Gastroesophageal sphincter (tissue), 3 donors: ENCODE data around the gene NMRK1.

ENCODE experiments used
- CTCF ChIP-seq, 4 experiments: fragments of 200-600 bp in 2 of 4; fragments of 450-650 bp in 2 of 4; sonication (generic) in 1 of 4; IDR thresholded peaks; one replicate each; pipeline ENCODE4 v1.5.1; 2017 to 2019; ENCODE audit warnings: antibody characterized with exemption in 4 of 4, mild to moderate bottlenecking in 2 of 4, moderate library complexity in 2 of 4
- EP300 ChIP-seq: sonication (generic); formaldehyde crosslinking; IDR thresholded peaks from one replicate; pipeline ENCODE4 v1.6.1; 2017; ENCODE audit warnings: antibody characterized with exemption, mild to moderate bottlenecking
- POLR2A ChIP-seq, 2 donors: fragments of 450-650 bp; IDR thresholded peaks; one replicate each; pipeline ENCODE4 v1.6.1; 2017; ENCODE audit warnings: antibody characterized with exemption in 2 of 2, mild to moderate bottlenecking in 2 of 2, moderate library complexity in 1 of 2
- POLR2AphosphoS5 ChIP-seq: sonication (generic); formaldehyde crosslinking; IDR thresholded peaks from one replicate; pipeline ENCODE4 v1.6.1; 2017; ENCODE audit warnings: antibody characterized with exemption

- TF ChIP-seq CTCF (IDR thresholded peaks at IDR 0.05), result peak in 1 of 4 experiments; percentile 13
- TF ChIP-seq POLR2A (IDR thresholded peaks at IDR 0.05), result peak; percentile 93 to 95
- TF ChIP-seq POLR2AphosphoS5, result peak; percentile 89
- TF ChIP-seq EP300, result no peak
Measured at GRCh38 chr9:75087824-75088645, at the start of gene NMRK1, which contains the start of gene OSTF1.
